Transverse colon (tissue), 4 donors: ENCODE results near the gene DEDD2. TPM values are rescaled to one million over a fixed set of nuclear protein-coding genes. Genes with fewer than 3 reads are reported as not detected.

Source experiments
- DNase-seq: peaks from one replicate; pipeline ENCODE4 v3.0.0-alpha.2; 2019
- H3K27ac ChIP-seq, 4 donors: fragments of 200-600 bp; sonication (generic); 2 replicates each; pipeline ENCODE4 v1.5.1; 2016 to 2018; ENCODE audit warnings: inconsistent platforms in 4 of 4
- H3K27me3 ChIP-seq: fragments of 200-600 bp; sonication (generic); 2 replicates; pipeline ENCODE4 v1.5.1; 2017; ENCODE audit warnings: inconsistent platforms
- H3K36me3 ChIP-seq, 4 donors: fragments of 200-600 bp; sonication (generic); 2 replicates each; pipeline ENCODE4 v1.5.1; 2017 to 2019; ENCODE audit warnings: inconsistent platforms in 4 of 4
- H3K4me1 ChIP-seq, 4 donors: fragments of 200-600 bp; sonication (generic); 2 replicates each; pipeline ENCODE4 v1.5.1; 2017 to 2020; ENCODE audit warnings: inconsistent platforms in 4 of 4
- H3K4me3 ChIP-seq, 4 donors: fragments of 200-600 bp; sonication (generic); 1 replicate in 1 of 4; 2 replicates in 3 of 4; pipeline versions ENCODE4 v1.5.1 to v1.6.1; 2017 to 2019; ENCODE audit warnings: inconsistent platforms in 4 of 4
- H3K9me3 ChIP-seq, 2 donors: fragments of 200-600 bp; sonication (generic); 2 replicates each; pipeline ENCODE4 v1.5.1; 2017 to 2019; ENCODE audit warnings: inconsistent platforms in 2 of 2
- CTCF ChIP-seq, 5 experiments: fragments of 200-600 bp in 3 of 5; fragments of 450-650 bp in 2 of 5; sonication (generic) in 3 of 5; IDR thresholded peaks; 1 replicate in 2 of 5; 2 replicates in 3 of 5; pipeline ENCODE4 v1.5.1; 2016 to 2017; ENCODE audit warnings: antibody characterized with exemption in 5 of 5, inconsistent platforms in 3 of 5, mild to moderate bottlenecking in 2 of 5, moderate library complexity in 1 of 5
- EP300 ChIP-seq: sonication (generic); formaldehyde crosslinking; IDR thresholded peaks from one replicate; pipeline ENCODE4 v1.6.1; 2017; ENCODE audit warnings: antibody characterized with exemption, low read depth
- POLR2A ChIP-seq: fragments of 450-650 bp; IDR thresholded peaks from one replicate; pipeline ENCODE4 v1.6.1; 2016; ENCODE audit warnings: antibody characterized with exemption, mild to moderate bottlenecking, moderate library complexity
- POLR2AphosphoS5 ChIP-seq, 3 donors: sonication (generic); formaldehyde crosslinking; IDR thresholded peaks; one replicate each; pipeline ENCODE4 v1.6.1; 2016; ENCODE audit warnings: antibody characterized with exemption in 3 of 3
- WGBS, 2 donors: methylation state at CpG; one replicate each; pipeline ENCODE4 v1.1.5; 2018; ENCODE audit warnings: low coverage in 1 of 2; 5-methylcytosine and 5-hydroxymethylcytosine counted together
- in situ Hi-C, 4 donors: fragments of 200-750 bp; cut with MboI; loops; one replicate each; pipeline versions ENCODE4 v1.15.0 to v1.15.1; 2017; ENCODE audit warnings: low sequenced_read_pairs in 3 of 4, low pct_ligation_motif_present in 1 of 4, low pct_unique_long_range_greater_than_20kb in 1 of 4
- intact Hi-C: fragments of 100-400 bp; cut with DNase I; formaldehyde crosslinking; loops from one replicate; pipeline ENCODE4 v1.15.1; 2023; ENCODE audit warnings: low total_unique reads
- total RNA-seq, 4 donors: library from RNA; depleted of rRNA; stranded (reverse); fragments of >200 nt; gene quantifications; one replicate each; pipeline ENCODE4 v1.1.0, GENCODE V29; 2016

The DEDD2 gene
- total RNA-seq, 4 donors from 2014 or later = 52.2 to 90.8 (median 63.0) TPM

- in situ Hi-C loops = no loop called here
Observed at GRCh38 chr19:42166316-42166715, 51.2 kb downstream of the DEDD2 start.

GRCh38 chr19:42165146-42165545 lies 52.3 kb downstream of the DEDD2 start:
- TF ChIP-seq EP300 = no peak
- no peak for TF ChIP-seq POLR2AphosphoS5 (IDR thresholded peaks at IDR 0.05)
- TF ChIP-seq CTCF (IDR thresholded peaks at IDR 0.05) = no peak
- TF ChIP-seq POLR2A = no peak

More at GRCh38 chr19:42166316-42166715, 51.2 kb downstream of the DEDD2 start:
- Histone ChIP-seq H3K9me3 (no peaks in the 10 kb centered on the region), H3K27me3 (no peaks in the 10 kb centered on the region), H3K36me3 (no peaks in the 10 kb centered on the region), H3K27ac (no peak overlapping the region), H3K4me1 (no peaks in the 10 kb centered on the region), H3K4me3 (no peak overlapping the region)
- intact Hi-C loops = no loop called here
- DNase-seq = no peak
- TF ChIP-seq POLR2AphosphoS5 (IDR thresholded peaks at IDR 0.05) = no peak
- no peak for TF ChIP-seq CTCF (IDR thresholded peaks at IDR 0.05)
- TF ChIP-seq EP300 = no peak
- TF ChIP-seq POLR2A = no peak
- WGBS, 2 donors = 52 to 69% methylated on average over 7 of the region's 7 CpGs

GRCh38 chr19:42161616-42162263 lies 55.7 kb downstream of the DEDD2 start:
- no peaks in the 10 kb centered on the region for H3K27me3 ChIP-seq
- H3K9me3 ChIP-seq = no peaks in the 10 kb centered on the region
- in situ Hi-C loops (no loop called here), intact Hi-C loops (no loop called here)
- no peak overlapping the region for H3K4me3 ChIP-seq
- 90 to 100% methylated on average over 1 to 21 of the region's 21 CpGs for WGBS, 2 donors
- no peaks in the 10 kb centered on the region for H3K36me3 ChIP-seq
- H3K27ac ChIP-seq = no peak overlapping the region
- no peaks in the 10 kb centered on the region for H3K4me1 ChIP-seq
- TF ChIP-seq CTCF (IDR thresholded peaks at IDR 0.05) (no peak), POLR2AphosphoS5 (IDR thresholded peaks at IDR 0.05) (no peak), EP300 (no peak), POLR2A (no peak)
- DNase-seq = no peak

More at GRCh38 chr19:42165146-42165545, 52.3 kb downstream of the DEDD2 start:
- Histone ChIP-seq H3K9me3 (no peaks in the 10 kb centered on the region), H3K27me3 (no peaks in the 10 kb centered on the region), H3K27ac (no peak overlapping the region), H3K4me1 (no peaks in the 10 kb centered on the region), H3K36me3 (no peaks in the 10 kb centered on the region), H3K4me3 (no peak overlapping the region)
- no peak for DNase-seq
- 30 to 42% methylated on average over 2 of the region's 2 CpGs for WGBS, 2 donors
- in situ Hi-C loops = no loop called here
- intact Hi-C loops = no loop called here

GRCh38 chr19:42159942-42160341 lies 57.5 kb downstream of the DEDD2 start:
- H3K4me3 ChIP-seq = no peak overlapping the region
- in situ Hi-C loops (no loop called here), intact Hi-C loops (no loop called here)
- H3K27ac ChIP-seq = no peak overlapping the region
- H3K4me1 ChIP-seq = no peaks in the 10 kb centered on the region
- no peak for TF ChIP-seq POLR2AphosphoS5 (IDR thresholded peaks at IDR 0.05)
- no peak for TF ChIP-seq POLR2A
- TF ChIP-seq CTCF (IDR thresholded peaks at IDR 0.05) = no peak
- no peak for TF ChIP-seq EP300
- H3K27me3 ChIP-seq = peaks cover 10% of the 10 kb centered on the region
- H3K36me3 ChIP-seq = no peaks in the 10 kb centered on the region
- WGBS, 2 donors = 75 to 85% methylated on average over 7 of the region's 7 CpGs
- H3K9me3 ChIP-seq = no peaks in the 10 kb centered on the region
- no peak for DNase-seq
